ENCODE measurements around the gene CENPVL3. TPM values are rescaled to one million over a fixed set of nuclear protein-coding genes. Genes with fewer than 3 reads are reported as not detected.

Gene CENPVL3
- total and polyA plus RNA-seq, 2 experiments from 2014 or later: not detected

- Histone ChIP-seq H3K27me3 (replicated peaks; ENCODE audit: insufficient read depth) (no peaks in the 10 kb centered on the region), H4K20me1 (ENCODE audit: insufficient read depth) (no peaks in the 10 kb centered on the region), H3K9ac (no peak overlapping the region), H2AFZ (no peak overlapping the region), H3K4me3 (no peak overlapping the region), H3F3A (ENCODE audit: insufficient read depth) (no peaks in the 10 kb centered on the region), H3K4me1 (ENCODE audit: insufficient read depth) (no peaks in the 10 kb centered on the region), H3K9me3 (ENCODE audit: low read depth) (no peaks in the 10 kb centered on the region), H3K79me2 (ENCODE audit: insufficient read depth) (no peaks in the 10 kb centered on the region), H3K9me2 (ENCODE audit: insufficient read depth) (no peaks in the 10 kb centered on the region), H3K27ac (no peak overlapping the region), H3K36me3 (ENCODE audit: low read depth) (no peaks in the 10 kb centered on the region), H3K4me2 (ENCODE audit: unreplicated experiment) (no peak overlapping the region)
- in situ Hi-C loops (cut with MboI): no loop called here
- TF ChIP-seq EZH2phosphoT487 (IDR thresholded peaks at IDR 0.05; ENCODE audit: insufficient read depth, low read depth) (no peak), EZH2 (IDR thresholded peaks at IDR 0.05; ENCODE audit: insufficient read depth, poor library complexity, severe bottlenecking) (no peak)
- 55 to 56% methylated on average over 6 to 7 of the region's 7 CpGs for WGBS, 2 experiments (ENCODE audit: low coverage in 1 of 2, low lambda C conversion rate in 2 of 2, missing lambda C conversion rate in 2 of 2)
- DNase-seq: no peak
Observed at GRCh38 chrX:51598899-51599298, 19.8 kb downstream of the CENPVL3 start.

- Histone ChIP-seq H3K4me1 (ENCODE audit: insufficient read depth) (peaks cover 11% of the 10 kb centered on the region), H3F3A (ENCODE audit: insufficient read depth) (no peaks in the 10 kb centered on the region), H3K9me3 (ENCODE audit: low read depth) (no peaks in the 10 kb centered on the region), H3K9me2 (ENCODE audit: insufficient read depth) (no peaks in the 10 kb centered on the region), H3K27ac (no peak overlapping the region), H3K4me3 (no peak overlapping the region), H3K9ac (no peak overlapping the region), H2AFZ (no peak overlapping the region), H3K36me3 (ENCODE audit: low read depth) (no peaks in the 10 kb centered on the region), H4K20me1 (ENCODE audit: insufficient read depth) (no peaks in the 10 kb centered on the region), H3K79me2 (ENCODE audit: insufficient read depth) (no peaks in the 10 kb centered on the region), H3K27me3 (replicated peaks; ENCODE audit: insufficient read depth) (no peaks in the 10 kb centered on the region), H3K4me2 (ENCODE audit: unreplicated experiment) (no peak overlapping the region)
- 9 to 14% methylated on average over 1 to 2 of the region's 2 CpGs for WGBS, 2 experiments (ENCODE audit: low coverage in 1 of 2, low lambda C conversion rate in 2 of 2, missing lambda C conversion rate in 2 of 2)
- no peak for DNase-seq
- in situ Hi-C loops (cut with MboI): no loop called here
- TF ChIP-seq EZH2 (IDR thresholded peaks at IDR 0.05; ENCODE audit: insufficient read depth, poor library complexity, severe bottlenecking): no peak
- TF ChIP-seq EZH2phosphoT487 (IDR thresholded peaks at IDR 0.05; ENCODE audit: insufficient read depth, low read depth): no peak
Observed at GRCh38 chrX:51571874-51572273, 46.8 kb downstream of the CENPVL3 start.

- TF ChIP-seq EZH2 (IDR thresholded peaks at IDR 0.05; ENCODE audit: insufficient read depth, poor library complexity, severe bottlenecking): no peak
- no peak for TF ChIP-seq EZH2phosphoT487 (IDR thresholded peaks at IDR 0.05; ENCODE audit: insufficient read depth, low read depth)
- in situ Hi-C loops (cut with MboI): no loop called here
- H3F3A ChIP-seq (ENCODE audit: insufficient read depth): no peaks in the 10 kb centered on the region
- H3K4me1 ChIP-seq (ENCODE audit: insufficient read depth): peaks cover 11% of the 10 kb centered on the region
- no peak overlapping the region for H3K9ac ChIP-seq
- 79 to 83% methylated on average over 3 of the region's 3 CpGs for WGBS, 2 experiments (ENCODE audit: low coverage in 1 of 2, low lambda C conversion rate in 2 of 2, missing lambda C conversion rate in 2 of 2)
- no peaks in the 10 kb centered on the region for H4K20me1 ChIP-seq (ENCODE audit: insufficient read depth)
- H3K4me3 ChIP-seq: no peak overlapping the region
- no peak overlapping the region for H2AFZ ChIP-seq
- H3K9me2 ChIP-seq (ENCODE audit: insufficient read depth): no peaks in the 10 kb centered on the region
- no peaks in the 10 kb centered on the region for H3K79me2 ChIP-seq (ENCODE audit: insufficient read depth)
- peak; percentile 3 for DNase-seq
- no peaks in the 10 kb centered on the region for H3K9me3 ChIP-seq (ENCODE audit: low read depth)
- no peak overlapping the region for H3K4me2 ChIP-seq (ENCODE audit: unreplicated experiment)
- H3K27ac ChIP-seq: no peak overlapping the region
- no peaks in the 10 kb centered on the region for H3K36me3 ChIP-seq (ENCODE audit: low read depth)
- no peaks in the 10 kb centered on the region for H3K27me3 ChIP-seq (replicated peaks; ENCODE audit: insufficient read depth)
Observed at GRCh38 chrX:51569561-51569960, 49.2 kb downstream of the CENPVL3 start.

GRCh38 chrX:51568586-51568985, 50.1 kb downstream of the CENPVL3 start:
- Histone ChIP-seq H3K27me3 (replicated peaks; ENCODE audit: insufficient read depth) (no peaks in the 10 kb centered on the region), H3F3A (ENCODE audit: insufficient read depth) (no peaks in the 10 kb centered on the region), H2AFZ (no peak overlapping the region), H3K9me3 (ENCODE audit: low read depth) (no peaks in the 10 kb centered on the region), H3K36me3 (ENCODE audit: low read depth) (no peaks in the 10 kb centered on the region), H3K4me1 (ENCODE audit: insufficient read depth) (peaks cover 11% of the 10 kb centered on the region), H4K20me1 (ENCODE audit: insufficient read depth) (no peaks in the 10 kb centered on the region), H3K4me3 (no peak overlapping the region), H3K9ac (no peak overlapping the region), H3K4me2 (ENCODE audit: unreplicated experiment) (no peak overlapping the region), H3K27ac (no peak overlapping the region), H3K9me2 (ENCODE audit: insufficient read depth) (no peaks in the 10 kb centered on the region), H3K79me2 (ENCODE audit: insufficient read depth) (no peaks in the 10 kb centered on the region)
- TF ChIP-seq EZH2phosphoT487 (IDR thresholded peaks at IDR 0.05; ENCODE audit: insufficient read depth, low read depth) (no peak), EZH2 (IDR thresholded peaks at IDR 0.05; ENCODE audit: insufficient read depth, poor library complexity, severe bottlenecking) (no peak)
- in situ Hi-C loops (cut with MboI): no loop called here
- WGBS, 2 experiments (ENCODE audit: low coverage in 1 of 2, low lambda C conversion rate in 2 of 2, missing lambda C conversion rate in 2 of 2): 29 to 31% methylated on average over 3 of the region's 3 CpGs
- peak; percentile 57 for DNase-seq

Other genes starting within 250 kb of the CENPVL3 start
- 12.0 and 12.4 TPM in 2 replicates for gene NUDT11, start 122.3 kb downstream of the CENPVL3 start, total RNA-seq (2014; rRNA removed; shearing (Covaris generic))
- 8.1 and 8.2 TPM in 2 replicates for gene NUDT11, start 122.3 kb downstream of the CENPVL3 start, polyA plus RNA-seq (2016; fragmentation: Nextera tagmentation; extraction: Ambion mirVana)
- not detected in 2 replicates for gene CENPVL2, start 63.9 kb upstream of the CENPVL3 start, total RNA-seq (2014; rRNA removed; shearing (Covaris generic))
- gene CENPVL2, start 63.9 kb upstream of the CENPVL3 start, polyA plus RNA-seq (2016; fragmentation: Nextera tagmentation; extraction: Ambion mirVana): not detected in 2 replicates
- not detected in 2 replicates for gene CENPVL1, start 91.6 kb upstream of the CENPVL3 start, total RNA-seq (2014; rRNA removed; shearing (Covaris generic))
- gene CENPVL1, start 91.6 kb upstream of the CENPVL3 start, polyA plus RNA-seq (2016; fragmentation: Nextera tagmentation; extraction: Ambion mirVana): not detected in 2 replicates
- 5.2 and 7.8 TPM in 2 replicates for gene GSPT2, start 124.5 kb upstream of the CENPVL3 start, total RNA-seq (2014; rRNA removed; shearing (Covaris generic))
- 10.2 and 10.4 TPM in 2 replicates for gene GSPT2, start 124.5 kb upstream of the CENPVL3 start, polyA plus RNA-seq (2016; fragmentation: Nextera tagmentation; extraction: Ambion mirVana)